OCI-LY7 (cell line): ENCODE results near the gene URM1. TPM values are rescaled to one million over a fixed set of nuclear protein-coding genes. Genes with fewer than 3 reads are reported as not detected.

Experiments
- BruUV-seq: library from RNA; stranded (reverse); fragments of 400-500 nt; replicated peaks from 2 replicates; lab custom pipeline; 2021; lab: Mats Ljungman, UMichigan
- CTCF ChIA-PET: fragments of 300-600 bp; sonication (Branson Sonifier 250); formaldehyde crosslinking; loops from one replicate; lab custom pipeline; 2022; ENCODE audit warnings: antibody characterized with exemption; ENCODE audit not compliant: unreplicated experiment; lab: Charles Lee
- POLR2A ChIA-PET: fragments of 300-600 bp; sonication (Branson Sonifier 250); formaldehyde crosslinking; loops from one replicate; lab custom pipeline; 2022; ENCODE audit warnings: antibody characterized with exemption; lab: Charles Lee
- DNase-seq: peaks from one replicate; pipeline ENCODE4 v3.0.0-alpha.2; 2015; ENCODE audit warnings: low spot score
- H2AFZ ChIP-seq: fragments of 200-600 bp; sonication (generic), shearing (Covaris generic); 2 replicates; pipeline ENCODE4 v1.6.1; 2014; ENCODE audit warnings: mild to moderate bottlenecking, antibody characterized with exemption, low read length, moderate library complexity
- H3K27ac ChIP-seq: fragments of 200-600 bp; sonication (generic); 2 replicates; pipeline ENCODE4 v1.5.1; 2014; ENCODE audit warnings: mixed run types, low read depth, mild to moderate bottlenecking, moderate library complexity, low read length, inconsistent platforms; ENCODE audit not compliant: poor library complexity, severe bottlenecking
- H3K36me3 ChIP-seq: fragments of 200-600 bp; sonication (generic); 2 replicates; pipeline ENCODE4 v1.6.1; 2014; ENCODE audit warnings: mild to moderate bottlenecking, antibody characterized with exemption, low read length, moderate library complexity, mixed read lengths; ENCODE audit not compliant: insufficient read depth
- H3K4me1 ChIP-seq: fragments of 200-600 bp; sonication (generic); 2 replicates; pipeline ENCODE4 v1.5.1; 2014; ENCODE audit warnings: mild to moderate bottlenecking, low read length; ENCODE audit not compliant: insufficient read depth, poor library complexity, severe bottlenecking
- H3K4me2 ChIP-seq: fragments of 200-600 bp; sonication (generic); 2 replicates; pipeline ENCODE4 v1.6.1; 2014; ENCODE audit warnings: mild to moderate bottlenecking, low read length
- H3K4me3 ChIP-seq: fragments of 200-600 bp; sonication (generic); 2 replicates; pipeline ENCODE4 v1.5.1; 2014; ENCODE audit warnings: mild to moderate bottlenecking, low read depth, low read length; ENCODE audit not compliant: poor library complexity, severe bottlenecking
- H3K79me2 ChIP-seq: fragments of 200-600 bp; sonication (generic); 2 replicates; pipeline ENCODE4 v1.6.1; 2016; ENCODE audit warnings: low read depth, mild to moderate bottlenecking, low read length, moderate library complexity, mixed read lengths; ENCODE audit not compliant: insufficient read depth
- H3K9me2 ChIP-seq: fragments of 200-600 bp; sonication (generic); 2 replicates; pipeline ENCODE4 v1.6.1; 2016; ENCODE audit warnings: mild to moderate bottlenecking, low read length, mixed read lengths; ENCODE audit not compliant: insufficient read depth
- H3K9me3 ChIP-seq: fragments of 200-600 bp; sonication (generic); 2 replicates; pipeline ENCODE4 v1.6.1; 2014; ENCODE audit warnings: mild to moderate bottlenecking, mixed run types, low read length, mixed read lengths
- H4K20me1 ChIP-seq: fragments of 200-600 bp; sonication (generic); 2 replicates; pipeline ENCODE4 v1.6.1; 2014; ENCODE audit warnings: mild to moderate bottlenecking, antibody characterized with exemption, low read length, moderate library complexity, mixed read lengths; ENCODE audit not compliant: insufficient read depth
- EZH2phosphoT487 ChIP-seq: fragments of 200-600 bp; sonication (generic); IDR thresholded peaks from 2 replicates; pipeline ENCODE4 v1.6.1; 2018; ENCODE audit warnings: low read depth, borderline replicate concordance, mild to moderate bottlenecking, mixed run types, antibody characterized with exemption, low read length, moderate library complexity, mixed read lengths
- intact Hi-C: fragments of 100-400 bp; cut with micrococcal nuclease; formaldehyde crosslinking; loops from one replicate; pipeline ENCODE4 v1.10.0; 2022; ENCODE audit not compliant: unreplicated experiment
- total RNA-seq, 2 experiments: library from RNA; depleted of rRNA in 1 of 2; stranded (reverse); fragments of >200 nt in 1 of 2; shearing (Covaris generic) in 1 of 2; gene quantifications; 2 replicates each; pipeline ENCODE4 v1.2.3, GENCODE V29; 2014 to 2022
- TF ChIP-seq, protein P1 (sequence below): fragments of 200-600 bp; sonication (generic); conservative IDR thresholded peaks from 2 replicates; pipeline ENCODE4 v1.5.1; 2014; ENCODE audit warnings: mild to moderate bottlenecking, antibody characterized with exemption, low read length, moderate library complexity, mixed read lengths

The URM1 gene
- total RNA-seq, 2 experiments from 2014 or later = 58.5 to 60.8 TPM

DNA sequence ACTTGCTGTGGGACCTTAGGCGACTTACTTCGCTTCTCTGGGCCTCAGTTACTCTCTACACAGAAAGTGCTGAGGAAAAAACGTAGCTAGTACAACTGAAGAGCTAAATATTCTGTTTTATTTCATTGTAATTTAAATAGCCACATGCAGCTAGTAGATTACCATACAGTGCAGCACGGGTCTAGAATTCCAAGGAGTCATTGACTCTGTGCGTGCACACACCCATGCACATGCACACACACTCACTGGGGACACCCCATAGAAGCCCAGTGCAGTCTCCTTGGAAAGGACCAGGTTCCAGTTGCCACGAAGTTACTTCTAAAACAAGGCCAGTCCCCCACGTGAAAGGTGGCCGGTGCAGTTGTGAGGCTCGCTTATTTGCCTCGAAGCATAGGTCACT, 17.0 kb downstream of the URM1 start:
- no peaks in the 10 kb centered on the region for H3K4me1 ChIP-seq
- H3K27ac ChIP-seq = no peak overlapping the region
- TF ChIP-seq, protein P1, sequence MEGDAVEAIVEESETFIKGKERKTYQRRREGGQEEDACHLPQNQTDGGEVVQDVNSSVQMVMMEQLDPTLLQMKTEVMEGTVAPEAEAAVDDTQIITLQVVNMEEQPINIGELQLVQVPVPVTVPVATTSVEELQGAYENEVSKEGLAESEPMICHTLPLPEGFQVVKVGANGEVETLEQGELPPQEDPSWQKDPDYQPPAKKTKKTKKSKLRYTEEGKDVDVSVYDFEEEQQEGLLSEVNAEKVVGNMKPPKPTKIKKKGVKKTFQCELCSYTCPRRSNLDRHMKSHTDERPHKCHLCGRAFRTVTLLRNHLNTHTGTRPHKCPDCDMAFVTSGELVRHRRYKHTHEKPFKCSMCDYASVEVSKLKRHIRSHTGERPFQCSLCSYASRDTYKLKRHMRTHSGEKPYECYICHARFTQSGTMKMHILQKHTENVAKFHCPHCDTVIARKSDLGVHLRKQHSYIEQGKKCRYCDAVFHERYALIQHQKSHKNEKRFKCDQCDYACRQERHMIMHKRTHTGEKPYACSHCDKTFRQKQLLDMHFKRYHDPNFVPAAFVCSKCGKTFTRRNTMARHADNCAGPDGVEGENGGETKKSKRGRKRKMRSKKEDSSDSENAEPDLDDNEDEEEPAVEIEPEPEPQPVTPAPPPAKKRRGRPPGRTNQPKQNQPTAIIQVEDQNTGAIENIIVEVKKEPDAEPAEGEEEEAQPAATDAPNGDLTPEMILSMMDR = no peak
- no peak for TF ChIP-seq EZH2phosphoT487
- no peak for DNase-seq
- no peak overlapping the region for H2AFZ ChIP-seq
- H3K4me2 ChIP-seq = no peak overlapping the region
- ChIA-PET POLR2A (no interaction called here), CTCF (no interaction called here)
- H3K4me3 ChIP-seq = no peak overlapping the region
- BruUV-seq = no TSS peak
- peaks cover 76% of the 10 kb centered on the region; the same call in 1 of the 2 replicates for H3K36me3 ChIP-seq
- H3K9me3 ChIP-seq = no peaks in the 10 kb centered on the region
- intact Hi-C loops = no loop called here
- no peaks in the 10 kb centered on the region for H3K79me2 ChIP-seq
- H3K9me2 ChIP-seq = no peaks in the 10 kb centered on the region
- H4K20me1 ChIP-seq = no peaks in the 10 kb centered on the region

DNA sequence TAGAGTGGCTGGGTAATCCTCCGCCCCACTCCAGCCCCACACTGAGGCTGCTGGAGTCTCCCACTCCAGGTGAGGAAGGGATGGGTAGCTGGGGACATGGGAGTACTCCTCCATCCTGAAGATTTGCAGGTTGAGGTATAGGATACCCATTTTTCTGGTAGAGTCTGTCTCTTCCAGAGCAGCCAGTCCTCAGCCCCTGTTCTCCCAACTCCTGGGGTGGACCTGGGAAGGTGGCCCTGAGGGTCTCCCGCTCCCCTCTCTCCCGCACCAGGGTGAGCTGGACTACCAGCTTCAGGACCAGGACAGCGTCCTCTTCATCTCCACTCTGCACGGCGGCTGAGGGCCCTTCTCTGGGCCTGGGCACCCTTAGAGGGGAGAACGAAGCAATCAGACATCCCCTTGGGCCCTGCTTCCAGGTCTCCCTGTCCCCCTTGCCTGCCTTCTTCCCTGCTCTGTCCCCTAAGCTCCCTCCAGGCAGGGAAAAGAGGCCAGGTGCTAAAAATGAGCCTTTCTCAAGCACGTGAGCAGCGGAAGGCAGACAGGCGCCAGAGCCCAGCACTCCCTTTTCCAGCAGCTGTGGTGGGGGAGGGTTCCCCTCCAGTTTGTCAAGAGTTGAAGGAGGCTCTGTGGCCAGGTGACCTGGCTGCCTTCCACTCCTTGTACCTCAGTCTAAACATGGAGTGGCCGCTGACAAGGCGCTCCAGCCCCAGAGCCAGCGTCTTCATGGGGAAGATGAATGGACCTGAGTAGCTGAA, 18.4 kb downstream of the URM1 start:
- no peak overlapping the region for H3K27ac ChIP-seq
- ChIA-PET CTCF (no interaction called here), POLR2A (interaction anchor here (0.6 kb wide), 1 partner anchor 12 kb away, joined by 3 read pairs; no protein-coding TSS in a partner anchor)
- no peak for DNase-seq
- peaks cover 69% of the 10 kb centered on the region; the same call in 1 of the 2 replicates for H3K36me3 ChIP-seq
- H3K4me3 ChIP-seq = no peak overlapping the region
- TF ChIP-seq, protein P1 = no peak
- TF ChIP-seq EZH2phosphoT487 = no peak
- H3K79me2 ChIP-seq = no peaks in the 10 kb centered on the region
- no peak overlapping the region for H3K4me2 ChIP-seq
- no peak overlapping the region for H2AFZ ChIP-seq
- BruUV-seq = no TSS peak
- intact Hi-C loops = no loop called here
- no peaks in the 10 kb centered on the region for H3K9me3 ChIP-seq
- no peaks in the 10 kb centered on the region for H4K20me1 ChIP-seq
- H3K9me2 ChIP-seq = no peaks in the 10 kb centered on the region
- H3K4me1 ChIP-seq = no peaks in the 10 kb centered on the region
